Activated T-cell treated with anti-CD3 and anti-CD28 coated beads, Interleukin-2, amount 50 U/mL, for 1 hour (primary cell): ENCODE data around the gene TRPV4.
"Not testable (repeated sequence)": the region's sequence is repeated elsewhere in the genome, so short reads cannot be mapped to it uniquely, and the experiment has no call there.

ENCODE experiments used
- DNase-seq: peaks from one replicate; pipeline ENCODE4 v3.0.0-alpha.2; 2020

Gene TRPV4

DNA sequence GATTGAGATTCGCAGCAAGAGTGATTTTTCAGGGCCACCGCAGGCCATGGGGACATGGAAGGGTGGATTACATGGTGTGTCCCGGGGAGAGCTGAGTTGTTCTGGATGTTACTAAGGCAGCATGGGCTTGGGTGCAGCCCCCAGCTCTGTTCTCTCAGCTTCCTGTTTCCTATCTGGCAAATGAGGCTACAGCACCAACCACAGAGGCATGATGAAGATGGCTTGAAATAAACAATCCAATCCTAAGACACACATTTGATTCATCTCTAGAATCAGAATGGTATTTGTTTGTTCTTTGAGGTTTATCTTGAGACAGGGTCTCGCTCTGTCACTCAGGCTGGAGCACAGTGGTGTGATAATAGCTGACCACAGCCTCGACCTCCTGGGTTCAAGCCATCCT, 25.6 kb upstream of the TRPV4 start:
- DNase-seq, result no peak

DNA sequence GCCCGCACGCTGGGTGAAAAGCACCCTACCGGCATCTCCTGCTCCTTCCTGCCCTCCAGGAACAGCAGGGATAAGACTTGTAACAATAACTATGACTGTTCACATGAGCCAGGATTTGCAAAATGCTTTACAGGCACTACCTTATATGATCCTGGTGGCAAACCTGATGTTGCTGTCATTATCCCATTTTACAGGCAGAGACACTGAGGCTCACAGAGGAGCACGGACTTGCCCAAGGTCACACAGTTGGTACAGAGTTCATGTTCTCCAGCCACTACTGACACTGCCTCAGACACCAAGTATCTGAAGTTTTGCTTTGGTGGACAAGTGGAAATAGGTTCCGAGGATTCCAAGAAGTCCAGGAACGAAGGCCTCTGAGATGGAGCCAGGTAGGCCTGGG, 24.5 kb upstream of the TRPV4 start:
- no peak for DNase-seq

DNA sequence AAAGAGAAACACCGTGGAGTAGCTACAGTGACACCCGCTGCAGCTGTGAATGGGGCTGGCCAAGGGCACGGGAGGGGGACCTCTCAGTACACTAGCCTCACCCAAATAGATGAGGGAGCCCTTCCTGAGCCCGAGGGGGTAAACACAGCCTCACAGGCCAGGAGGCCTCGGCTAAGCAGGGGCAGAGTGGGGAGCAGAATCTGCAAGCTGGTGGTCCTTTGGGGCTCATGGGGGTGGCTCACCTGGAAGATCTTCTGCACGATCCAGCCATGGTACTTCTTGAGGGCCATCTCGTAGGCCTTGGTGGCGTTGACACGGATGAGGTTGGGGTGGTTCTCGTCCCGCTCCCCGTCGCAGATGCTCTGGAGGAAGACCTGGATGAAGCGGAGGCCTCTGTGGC, 22.2 kb upstream of the TRPV4 start:
- DNase-seq, result no peak

DNA sequence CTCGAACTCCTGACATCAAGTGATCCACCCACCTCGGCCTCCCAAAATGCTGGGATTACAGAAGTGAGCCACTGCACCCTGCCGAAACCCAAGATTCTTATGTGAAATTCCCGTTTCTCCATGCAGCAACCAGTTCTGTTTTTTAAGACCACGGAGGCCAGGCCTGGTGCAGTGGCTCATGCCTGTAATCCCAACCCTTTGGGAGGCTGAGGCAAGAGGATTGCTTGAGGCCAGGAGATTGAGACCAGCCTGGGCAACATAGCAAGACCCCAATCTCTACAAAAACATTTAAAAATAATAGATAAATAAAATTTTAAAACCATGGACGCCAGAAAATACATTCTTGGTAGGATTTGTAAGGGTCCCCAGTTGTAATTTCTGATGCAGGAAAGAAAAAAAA, 17.3 kb upstream of the TRPV4 start:
- not testable (repeated sequence) for DNase-seq

DNA sequence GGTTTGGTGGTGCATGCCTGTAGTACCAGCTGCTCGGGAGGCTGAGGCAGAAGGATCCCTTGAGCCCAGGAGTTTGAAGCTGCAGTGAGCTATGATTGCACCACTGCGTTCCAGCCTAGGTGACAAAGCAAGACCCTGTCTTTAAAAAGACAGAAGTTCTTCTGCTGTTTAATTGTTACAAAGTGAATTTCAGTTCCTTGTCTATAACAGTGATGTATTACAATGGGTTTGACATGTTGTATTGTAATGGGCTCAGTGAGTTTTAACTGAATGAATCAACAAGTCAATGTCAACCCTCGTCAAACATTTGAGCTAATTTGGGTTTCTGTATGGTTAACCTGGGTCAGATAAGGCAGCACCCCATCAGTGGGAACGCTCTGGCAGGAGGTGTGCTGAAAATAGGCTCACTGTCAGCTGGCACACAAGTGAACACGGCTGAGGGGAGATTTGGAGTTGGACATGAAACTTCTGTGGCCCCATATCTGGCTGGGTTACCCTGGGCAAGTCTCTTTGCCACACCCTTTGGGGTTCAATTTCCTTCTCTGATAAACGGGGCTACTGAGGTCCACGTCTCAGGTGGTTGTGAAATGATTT, 14.0 kb upstream of the TRPV4 start:
- no peak for DNase-seq

DNA sequence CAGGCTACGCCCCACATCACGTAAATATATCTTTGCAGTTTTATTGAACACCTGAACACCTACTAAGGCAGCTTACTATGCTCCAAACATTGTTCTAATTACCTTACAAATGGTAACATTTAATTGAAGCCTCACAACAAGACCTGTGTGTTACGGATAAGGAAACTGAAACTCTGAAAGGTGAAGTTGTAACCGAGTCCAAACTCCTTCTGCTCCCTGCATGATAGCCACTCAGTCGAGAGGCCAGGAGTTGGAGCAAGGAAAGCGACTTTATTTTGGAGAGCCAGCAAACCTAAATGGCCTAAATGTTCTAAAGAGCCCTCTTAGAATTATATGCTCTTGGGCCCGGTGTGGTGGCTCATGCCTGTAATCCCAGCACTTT, 12.6 kb upstream of the TRPV4 start:
- no peak for DNase-seq

DNA sequence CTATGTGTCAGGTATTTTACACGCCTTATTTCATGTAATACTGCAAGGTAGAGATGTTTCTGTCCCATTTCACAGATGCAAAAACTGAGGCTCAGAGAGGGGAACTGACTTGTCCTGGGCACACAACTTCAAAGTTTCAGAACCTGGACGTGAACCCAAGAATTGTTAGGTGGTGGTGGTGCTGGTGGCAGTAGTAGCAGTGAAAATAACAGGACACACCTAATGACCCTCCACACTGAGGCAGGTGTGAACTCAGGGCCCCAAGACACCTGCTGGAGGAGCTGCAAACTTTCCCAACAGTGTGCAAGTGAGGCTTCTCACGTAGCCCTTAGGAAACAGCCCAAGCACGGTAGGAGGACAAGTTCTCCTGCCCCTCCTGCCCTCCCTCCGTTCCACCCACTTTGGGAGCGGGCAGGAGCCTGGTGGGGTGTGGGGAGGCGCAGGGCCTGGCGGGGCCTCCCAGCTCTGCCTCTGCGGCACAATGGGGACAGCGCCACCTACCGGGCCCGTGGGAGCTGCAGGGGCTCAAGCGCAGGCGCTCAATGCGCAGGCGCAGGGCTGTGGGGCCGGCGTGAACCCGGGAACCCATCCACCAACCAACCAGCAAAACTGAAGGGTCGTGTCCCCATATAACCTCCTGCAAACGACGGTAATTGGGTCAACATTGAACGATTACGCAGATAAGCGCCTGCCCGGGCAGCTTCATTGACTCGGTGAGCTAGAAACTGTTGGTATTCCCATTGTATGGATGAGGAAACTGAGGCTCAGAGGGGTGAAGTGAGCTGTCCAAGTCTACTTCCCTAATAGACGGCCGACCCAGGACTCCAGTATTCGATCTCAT, 12.0 kb upstream of the TRPV4 start:
- peak; percentile 92 for DNase-seq

DNA sequence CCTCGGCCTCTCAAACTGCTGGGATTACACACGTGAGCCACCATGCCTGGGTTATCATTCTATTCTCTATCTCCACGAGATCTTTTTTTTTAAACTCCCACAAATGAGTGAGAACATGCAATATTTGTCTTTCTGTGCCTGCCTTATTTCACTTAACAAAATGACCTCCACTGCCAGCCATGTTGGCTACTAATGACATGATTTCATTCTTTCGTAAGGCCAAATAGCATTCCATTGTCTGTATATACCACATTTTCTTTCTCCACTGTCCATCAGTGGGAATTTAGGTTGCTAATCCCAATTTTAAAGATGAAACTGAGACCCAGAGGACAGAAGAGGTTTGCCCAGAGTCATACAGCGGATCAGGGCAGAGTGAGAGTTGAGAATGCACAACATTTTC, 10.9 kb upstream of the TRPV4 start:
- DNase-seq, result no peak

DNA sequence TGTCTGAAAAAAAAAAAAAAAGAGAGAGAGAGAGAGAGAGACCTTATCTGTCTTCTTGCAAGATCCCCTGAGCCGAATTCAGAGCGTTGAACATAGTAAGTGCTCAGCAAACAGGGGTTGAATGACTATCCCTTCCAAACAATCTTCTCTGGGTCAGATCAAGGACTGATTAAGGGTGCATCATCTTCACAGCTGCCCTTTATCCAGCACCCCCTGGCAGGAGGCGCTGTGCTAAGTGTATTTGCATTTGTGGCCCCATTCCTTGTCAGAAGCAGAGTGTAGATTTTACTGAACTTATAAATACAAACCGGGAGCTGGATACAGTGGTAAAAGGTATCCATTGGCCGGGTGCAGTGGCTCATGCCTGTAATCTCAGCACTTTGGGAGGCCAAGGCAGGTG, 8.8 kb upstream of the TRPV4 start:
- no peak for DNase-seq

DNA sequence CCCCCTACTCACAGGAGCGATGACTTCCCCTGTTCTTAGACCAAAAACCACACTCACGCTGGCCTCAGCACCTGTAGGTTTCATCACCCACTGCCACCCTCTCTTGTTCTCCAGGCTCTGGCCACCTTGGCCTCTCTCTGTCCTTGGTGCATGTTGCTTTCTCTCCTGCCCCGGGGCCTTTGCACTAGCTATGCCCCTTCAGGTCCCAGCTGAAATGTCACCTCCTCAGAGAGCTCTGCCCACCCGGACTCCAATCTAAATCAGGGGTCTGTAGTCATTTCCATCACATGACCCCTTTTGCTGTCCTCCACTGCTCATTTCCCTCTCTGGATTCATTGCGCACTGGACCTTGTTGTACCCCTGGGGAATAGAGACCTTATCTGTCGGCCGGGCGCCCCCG, 8.2 kb upstream of the TRPV4 start:
- DNase-seq, result no peak

DNA sequence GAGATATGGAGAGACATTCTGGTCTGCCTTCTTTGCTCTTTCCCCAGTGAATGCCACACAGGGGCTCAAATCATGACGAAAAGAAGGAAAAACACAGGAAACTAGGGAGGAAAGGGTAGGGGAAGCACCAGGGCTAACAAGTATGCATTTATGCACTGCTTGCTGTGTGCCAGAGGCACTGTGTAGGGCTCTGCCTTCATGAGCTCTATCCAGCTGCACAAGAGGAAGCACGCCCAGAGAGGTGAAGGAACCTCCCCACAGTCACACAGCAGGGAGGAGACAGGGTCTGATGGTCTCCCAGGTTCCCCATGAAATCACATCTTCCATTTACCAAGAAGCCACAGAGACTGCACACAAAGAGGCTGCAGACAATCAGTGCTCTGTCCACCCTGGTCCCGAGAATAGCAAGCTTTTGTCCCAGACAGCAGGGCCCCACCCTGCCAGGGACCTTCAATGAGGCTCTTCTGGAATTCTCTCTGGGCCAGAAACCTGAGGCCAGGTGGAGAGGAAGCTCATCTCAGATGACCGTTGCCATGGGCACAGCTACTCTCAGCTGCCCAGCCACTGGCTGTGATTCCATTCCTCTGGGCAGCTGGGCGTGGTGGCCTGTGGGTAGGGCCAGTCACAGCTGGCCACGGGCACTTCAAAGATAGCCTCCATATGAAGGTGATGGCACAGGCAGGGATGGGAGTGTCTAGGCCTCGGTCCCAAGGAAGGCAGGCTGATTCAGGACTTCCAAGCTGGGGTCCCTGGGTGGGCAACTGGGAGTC, 7.3 kb upstream of the TRPV4 start:
- DNase-seq, result no peak

DNA sequence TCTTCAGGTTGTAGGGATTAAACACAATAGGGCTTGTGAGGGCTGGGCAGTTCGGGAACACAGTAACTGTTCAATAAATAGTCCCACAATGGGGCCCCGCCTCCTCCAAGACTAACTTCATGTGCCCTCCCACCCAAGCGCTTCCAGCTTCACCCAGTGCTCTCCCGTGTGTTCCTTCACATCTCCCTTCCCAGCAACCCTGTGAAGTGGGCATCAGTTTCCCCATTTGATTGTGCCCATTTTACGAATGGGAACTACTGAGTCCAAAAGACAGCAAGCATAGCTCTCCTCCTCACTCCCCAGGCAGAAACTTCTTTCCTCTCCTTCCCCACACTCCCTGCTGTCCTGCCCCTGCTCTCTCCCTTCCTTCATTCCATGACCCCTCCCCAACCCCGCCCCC, 6.2 kb upstream of the TRPV4 start:
- no peak for DNase-seq

DNA sequence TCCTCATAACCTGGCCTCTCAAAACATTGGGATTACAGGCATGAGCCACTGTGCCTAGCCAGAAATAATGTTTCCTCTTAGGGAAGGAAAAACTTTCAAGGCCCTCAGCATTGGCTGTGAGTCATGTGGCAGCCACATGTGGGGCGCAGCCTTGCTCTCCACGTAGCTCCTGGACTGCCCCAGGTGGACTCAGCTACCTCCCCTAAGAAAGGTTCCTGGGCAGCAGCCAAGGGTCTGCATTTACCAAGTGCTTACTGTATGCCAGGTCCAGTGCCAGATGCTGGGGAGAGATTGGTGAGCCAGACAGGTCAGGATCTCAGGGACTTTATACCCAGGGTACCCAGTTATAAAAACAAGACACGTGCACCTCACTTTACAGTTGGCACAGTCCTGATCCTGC, 3.7 kb upstream of the TRPV4 start:
- no peak for DNase-seq

DNA sequence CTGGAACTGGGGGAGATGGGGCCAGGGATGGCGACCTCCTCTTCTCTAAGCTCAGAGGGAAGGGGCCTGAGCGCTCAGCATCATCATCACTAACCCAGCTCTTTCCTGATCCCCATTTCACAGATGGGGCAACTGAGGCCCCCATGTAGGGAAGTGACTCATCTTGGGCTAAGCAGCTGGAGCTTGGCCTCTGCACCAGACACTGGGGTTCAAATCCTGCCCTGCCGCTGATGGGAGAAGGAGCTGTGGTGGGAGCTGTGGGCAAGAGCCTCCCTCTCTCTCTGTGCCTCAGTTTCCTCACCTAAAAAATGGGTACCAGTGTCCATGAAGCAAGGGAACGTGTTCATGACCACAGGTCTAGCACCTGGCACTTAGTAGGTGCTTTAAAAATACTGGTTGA, 2.6 kb upstream of the TRPV4 start:
- DNase-seq, result no peak

DNA sequence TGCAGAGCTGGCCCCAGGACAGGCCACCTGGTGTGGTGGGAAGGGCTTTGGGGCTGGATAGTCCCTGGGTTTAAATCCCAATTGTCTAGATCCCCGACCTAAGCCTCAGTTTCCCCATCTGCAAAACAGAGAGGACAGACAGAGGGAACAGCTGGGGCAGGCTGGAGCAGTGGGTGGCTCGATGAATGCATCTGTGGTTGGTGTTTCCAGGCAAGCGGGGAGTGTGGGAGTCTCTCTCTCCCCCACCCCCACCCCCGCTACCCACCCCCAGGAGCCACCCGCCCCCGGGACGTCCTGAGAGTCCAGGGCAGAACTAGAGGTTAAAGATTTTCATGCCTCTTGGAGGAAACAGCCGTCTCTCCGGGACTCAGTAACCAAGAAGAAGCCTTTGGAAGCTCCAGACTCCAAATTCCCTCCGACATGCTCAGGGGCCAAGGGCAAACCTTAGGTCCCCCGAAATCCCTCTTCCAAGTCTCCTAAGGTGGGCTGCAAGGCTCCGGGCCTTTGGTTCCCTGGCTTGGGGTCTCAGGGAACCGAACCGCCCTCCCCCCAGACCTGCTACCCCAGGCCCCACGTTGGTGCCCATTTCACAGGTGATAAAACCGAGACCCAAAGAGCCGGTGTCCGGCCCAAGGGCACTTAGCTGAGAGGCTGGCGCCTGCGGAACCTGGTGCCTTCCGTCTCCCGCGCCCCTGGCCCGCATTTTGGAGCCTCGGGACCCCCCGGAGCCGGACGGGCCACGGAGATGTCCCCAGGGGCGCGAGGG, 474 bp downstream of the TRPV4 start:
- DNase-seq, result no peak

DNA sequence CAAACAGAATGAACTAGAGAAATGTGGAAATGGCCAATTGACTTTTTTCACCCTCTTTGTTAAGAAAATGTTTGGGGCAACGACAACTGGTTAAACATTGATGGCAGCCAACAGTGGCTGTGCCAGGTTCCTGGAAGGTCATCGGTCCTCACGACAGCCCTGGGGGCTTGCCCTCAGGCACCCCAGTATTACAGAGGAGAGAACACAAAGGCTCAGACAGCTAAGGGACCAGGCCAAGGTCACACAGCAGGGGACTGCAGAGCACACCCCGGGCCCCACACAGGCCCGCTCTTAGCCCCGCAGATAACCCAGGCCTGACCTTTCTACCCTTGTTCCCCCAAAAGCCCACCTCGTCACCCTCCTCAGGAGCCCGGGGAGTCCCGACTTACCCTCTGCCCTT, 1.3 kb downstream of the TRPV4 start:
- DNase-seq, result no peak

DNA sequence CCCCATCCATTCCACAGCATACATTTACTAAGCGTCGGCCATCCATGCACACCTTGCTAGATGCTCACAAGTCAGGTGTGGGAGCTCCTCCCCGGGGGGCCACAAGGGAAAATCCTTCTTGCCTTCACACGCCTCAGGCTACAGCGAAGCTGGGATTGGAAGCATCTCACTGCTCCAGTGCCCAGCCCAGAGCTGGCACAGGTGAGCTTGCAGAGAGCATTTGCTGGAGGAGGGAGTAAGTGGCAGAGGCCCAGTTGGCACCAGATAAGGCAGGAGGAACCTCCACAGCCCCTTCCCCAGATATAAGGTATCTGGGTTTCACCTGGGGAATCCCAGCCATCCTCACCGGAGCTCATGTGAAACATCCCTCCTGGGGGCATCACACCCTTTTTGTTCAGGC, 1.8 kb downstream of the TRPV4 start:
- no peak for DNase-seq

DNA sequence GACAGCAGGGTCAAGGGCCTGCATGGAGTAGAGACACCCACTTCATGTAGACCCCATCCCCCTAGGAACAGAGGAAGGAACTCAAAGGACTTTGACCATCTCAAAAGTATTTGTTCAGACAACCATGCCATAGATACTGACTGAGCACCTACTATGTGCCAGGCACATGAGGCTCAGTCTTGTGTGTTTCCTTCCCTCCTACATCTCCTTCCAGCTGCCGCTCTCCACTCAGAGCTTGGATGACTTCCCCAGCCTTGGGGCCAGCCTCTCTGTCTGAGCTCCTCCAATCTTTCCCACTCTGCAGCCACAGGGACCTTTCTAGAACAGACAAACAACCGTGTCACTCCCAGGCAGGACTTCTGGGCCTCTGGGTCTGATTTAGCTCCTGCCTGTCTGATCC, 2.5 kb downstream of the TRPV4 start:
- DNase-seq, result no peak

DNA sequence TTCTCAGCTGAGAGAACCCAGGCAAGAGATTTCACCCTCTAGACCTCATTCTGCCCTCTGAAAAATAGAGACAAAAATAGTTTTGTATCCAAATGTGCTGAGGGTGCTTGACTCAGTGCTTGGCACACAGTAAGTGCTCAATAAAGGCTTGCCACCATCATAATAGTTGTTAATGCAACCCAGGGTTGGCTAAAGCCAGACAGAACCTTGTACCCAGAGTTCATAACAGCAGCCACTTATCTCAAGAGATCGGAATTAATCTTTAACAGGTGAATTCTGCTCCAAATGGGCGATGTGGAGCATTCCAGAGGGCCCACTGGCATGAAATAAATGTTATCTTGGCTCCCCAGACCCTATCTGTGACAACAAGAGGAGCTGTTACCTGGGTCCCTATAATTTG, 2.9 kb downstream of the TRPV4 start:
- no peak for DNase-seq

DNA sequence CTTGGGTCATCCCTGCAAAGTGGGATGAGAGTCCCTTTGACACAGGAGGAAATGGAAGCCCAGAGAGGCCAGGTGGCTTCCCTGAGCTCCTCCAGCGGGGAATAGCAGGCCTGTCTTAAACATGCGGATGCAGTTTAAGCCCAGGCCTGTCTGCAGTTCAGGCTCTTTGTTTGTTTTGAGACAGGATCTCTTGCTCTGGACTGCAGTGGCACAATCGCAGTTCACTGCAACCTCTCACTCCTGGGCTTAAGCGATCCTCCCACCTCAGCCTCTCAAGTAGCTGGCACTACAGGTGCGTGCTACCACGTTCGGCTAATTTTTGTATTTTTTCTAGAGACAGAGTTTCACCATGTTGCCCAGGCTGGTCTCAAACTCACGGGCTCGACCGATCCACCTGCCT, 3.5 kb downstream of the TRPV4 start:
- DNase-seq, result no peak

DNA sequence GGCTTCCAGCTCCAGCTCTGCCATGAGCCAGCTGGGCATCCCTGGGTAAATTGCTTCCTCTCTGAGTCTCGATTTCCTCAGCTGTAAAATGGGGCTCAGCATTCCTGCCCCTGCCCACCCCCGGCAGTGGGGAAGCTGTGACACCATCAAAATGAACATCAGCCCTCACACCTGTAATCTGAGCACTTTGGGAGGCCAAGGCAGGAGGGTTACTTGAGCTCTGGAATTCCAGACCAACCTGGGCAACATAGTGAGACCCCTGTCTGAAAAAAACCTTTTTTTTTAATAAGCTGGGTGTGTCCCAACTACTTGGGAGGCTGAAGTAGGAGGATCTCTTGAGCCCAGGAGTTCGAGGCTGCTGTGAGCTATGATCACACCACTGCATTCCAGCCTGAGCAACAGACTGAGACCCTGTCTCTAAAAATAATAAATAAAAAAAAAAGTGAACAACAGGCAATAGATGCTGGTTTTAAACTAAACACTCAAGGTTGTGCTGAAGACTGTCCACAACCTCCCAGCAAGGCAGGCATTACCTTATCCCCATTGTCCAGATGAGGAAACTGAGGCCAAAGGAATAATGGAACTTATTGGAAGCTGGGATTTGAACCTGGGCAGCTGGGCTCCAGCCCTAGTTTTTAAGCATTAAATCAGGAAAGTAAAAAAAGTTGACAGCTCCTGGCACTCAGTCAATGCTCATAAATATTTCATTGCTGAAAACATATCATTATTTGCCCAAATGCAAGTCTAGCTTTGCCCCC, 4.3 kb downstream of the TRPV4 start:
- DNase-seq, result no peak
